HG03135 (cell line): Measurements from ENCODE around the gene PAQR9.

ENCODE experiments used
- ATAC-seq: cut with Tn5 transposase; IDR thresholded peaks from one replicate; pipeline ENCODE4 v1.9.1; 2021; ENCODE audit warnings: mild to moderate bottlenecking, moderate library complexity; ENCODE audit not compliant: unreplicated experiment

PAQR9 gene

GRCh38 chr3:142952272-142953193, 10.9 kb downstream of the PAQR9 start:
- no peak for ATAC-seq

- no peak for ATAC-seq
Measured at GRCh38 chr3:142951794-142952193, 11.7 kb downstream of the PAQR9 start.

GRCh38 chr3:142950972-142951371, 12.5 kb downstream of the PAQR9 start:
- no peak for ATAC-seq

GRCh38 chr3:142947799-142948575, 15.5 kb downstream of the PAQR9 start:
- ATAC-seq, result no peak

- no peak for ATAC-seq
Measured at GRCh38 chr3:142947352-142947751, 16.1 kb downstream of the PAQR9 start.

- ATAC-seq, result no peak
Measured at GRCh38 chr3:142946861-142947260, 16.6 kb downstream of the PAQR9 start.

GRCh38 chr3:142945023-142945422, 18.5 kb downstream of the PAQR9 start:
- ATAC-seq, result no peak

GRCh38 chr3:142944342-142944741, 19.1 kb downstream of the PAQR9 start:
- ATAC-seq, result peak; percentile 67

- no peak for ATAC-seq
Measured at GRCh38 chr3:142943870-142944269, 19.6 kb downstream of the PAQR9 start.

GRCh38 chr3:142943349-142943748, 20.1 kb downstream of the PAQR9 start:
- ATAC-seq, result no peak

GRCh38 chr3:142941373-142942123, 21.9 kb downstream of the PAQR9 start:
- no peak for ATAC-seq

- ATAC-seq, result no peak
Measured at GRCh38 chr3:142940472-142940871, 23.0 kb downstream of the PAQR9 start.

- ATAC-seq, result no peak
Measured at GRCh38 chr3:142940000-142940399, 23.5 kb downstream of the PAQR9 start.

GRCh38 chr3:142935963-142936362, 27.5 kb downstream of the PAQR9 start:
- ATAC-seq, result no peak

- ATAC-seq, result no peak
Measured at GRCh38 chr3:142934887-142935269, 28.6 kb downstream of the PAQR9 start.

- no peak for ATAC-seq
Measured at GRCh38 chr3:142934128-142934886, 29.2 kb downstream of the PAQR9 start.

- ATAC-seq, result peak; percentile 84
Measured at GRCh38 chr3:142931222-142931621, 32.3 kb downstream of the PAQR9 start.

GRCh38 chr3:142930463-142930862, 33.0 kb downstream of the PAQR9 start:
- no peak for ATAC-seq

- no peak for ATAC-seq
Measured at GRCh38 chr3:142929890-142930289, 33.6 kb downstream of the PAQR9 start.

GRCh38 chr3:142929109-142929508, 34.4 kb downstream of the PAQR9 start:
- no peak for ATAC-seq
